Measurements from ENCODE around the gene EIF4ENIF1. TPM values are rescaled to one million over a fixed set of nuclear protein-coding genes. Genes with fewer than 3 reads are reported as not detected.
"Not testable (repeated sequence)": the region's sequence is repeated elsewhere in the genome, so short reads cannot be mapped to it uniquely, and the experiment has no call there.

The EIF4ENIF1 gene
- total RNA-seq: 10 to 100 TPM; 46.9 to 48.6 TPM

- Mint-ChIP-seq H3K27me3 (ENCODE audit: low read depth) (no peaks in the 10 kb centered on the region), H3K36me3 (ENCODE audit: insufficient read depth in 2 of 2) (peaks cover 11 to 20% of the 10 kb centered on the region in 2 donors), H3K4me3 (peak within 1 kb of the TSS; percentile 97), H3K27ac (peak within 1 kb of the TSS; percentile 98), H3K4me1 (ENCODE audit: low read depth) (peaks cover 69% of the 10 kb centered on the region), H3K9me3 (no peaks in the 10 kb centered on the region)
- DNase-seq: peak; percentile 86 to 87
- peak; percentile 83 to 85 for ATAC-seq (replicated peaks in 1 of 2)
Observed at GRCh38 chr22:31489632-31490495, at the start of gene EIF4ENIF1. TSS of gene EIF4ENIF1 (minus strand) at chr22:31489842. CDS start at chr22:31488718, 1,124 bp downstream.

GRCh38 chr22:31538815-31539214 lies 49.2 kb upstream of the EIF4ENIF1 start:
- Mint-ChIP-seq H3K9me3 (peaks cover 0 to 2% of the 10 kb centered on the region in 2 donors), H3K4me3 (peak overlapping the region; percentile 66 to 81), H3K27ac (peak overlapping the region; percentile 99), H3K36me3 (ENCODE audit: insufficient read depth in 2 of 2) (peaks cover 17 to 37% of the 10 kb centered on the region in 2 donors), H3K27me3 (ENCODE audit: low read depth) (no peaks in the 10 kb centered on the region), H3K4me1 (ENCODE audit: low read depth) (peaks cover 77% of the 10 kb centered on the region)
- DNase-seq: peak; percentile 53 to 55
- ATAC-seq (replicated peaks in 1 of 2): peak; percentile 55 to 62

- H3K4me1 Mint-ChIP-seq (ENCODE audit: low read depth): peaks cover 86% of the 10 kb centered on the region
Observed at GRCh38 chr22:31537019-31537535, 47.4 kb upstream of the EIF4ENIF1 start.

GRCh38 chr22:31533374-31533773 lies 43.7 kb upstream of the EIF4ENIF1 start:
- DNase-seq: no peak
- peak overlapping the region in 1 of 2 donors; percentile 31 for H3K4me3 Mint-ChIP-seq
- peaks cover 91% of the 10 kb centered on the region for H3K4me1 Mint-ChIP-seq (ENCODE audit: low read depth)
- H3K36me3 Mint-ChIP-seq (ENCODE audit: insufficient read depth in 2 of 2): peaks cover 19 to 46% of the 10 kb centered on the region in 2 donors
- H3K27ac Mint-ChIP-seq: peak overlapping the region; percentile 87
- no peaks in the 10 kb centered on the region for H3K9me3 Mint-ChIP-seq
- no peak for ATAC-seq (replicated peaks in 1 of 2)
- H3K27me3 Mint-ChIP-seq (ENCODE audit: low read depth): no peaks in the 10 kb centered on the region

More at GRCh38 chr22:31537019-31537535, 47.4 kb upstream of the EIF4ENIF1 start:
- H3K4me3 Mint-ChIP-seq: peak overlapping the region; percentile 66 to 85
- DNase-seq (peak; percentile 69 to 73), ATAC-seq (replicated peaks in 1 of 2) (peak; percentile 91)
- H3K9me3 Mint-ChIP-seq: peaks cover 0 to 2% of the 10 kb centered on the region in 2 donors
- no peaks in the 10 kb centered on the region for H3K27me3 Mint-ChIP-seq (ENCODE audit: low read depth)
- peak overlapping the region; percentile 99 for H3K27ac Mint-ChIP-seq
- peaks cover 24 to 42% of the 10 kb centered on the region in 2 donors for H3K36me3 Mint-ChIP-seq (ENCODE audit: insufficient read depth in 2 of 2)

GRCh38 chr22:31532060-31532459 lies 42.4 kb upstream of the EIF4ENIF1 start:
- Mint-ChIP-seq H3K27me3 (ENCODE audit: low read depth) (no peaks in the 10 kb centered on the region), H3K27ac (peak overlapping the region; percentile 59), H3K4me1 (ENCODE audit: low read depth) (peaks cover 86% of the 10 kb centered on the region), H3K36me3 (ENCODE audit: insufficient read depth in 2 of 2) (peaks cover 19 to 45% of the 10 kb centered on the region in 2 donors), H3K9me3 (no peaks in the 10 kb centered on the region), H3K4me3 (peak overlapping the region in 1 of 2 donors; percentile 3)
- ATAC-seq (replicated peaks in 1 of 2) (no peak), DNase-seq (no peak)

- Mint-ChIP-seq H3K4me1 (ENCODE audit: low read depth) (peaks cover 86% of the 10 kb centered on the region), H3K27me3 (ENCODE audit: low read depth) (no peaks in the 10 kb centered on the region), H3K36me3 (ENCODE audit: insufficient read depth in 2 of 2) (peaks cover 20 to 52% of the 10 kb centered on the region in 2 donors), H3K9me3 (no peaks in the 10 kb centered on the region), H3K27ac (peak overlapping the region; percentile 95), H3K4me3 (no peak overlapping the region)
- ATAC-seq (replicated peaks in 1 of 2) (no peak), DNase-seq (no peak)
Observed at GRCh38 chr22:31530823-31531195, 41.2 kb upstream of the EIF4ENIF1 start.

GRCh38 chr22:31526270-31526669 lies 36.6 kb upstream of the EIF4ENIF1 start:
- Mint-ChIP-seq H3K9me3 (peaks cover 3 to 4% of the 10 kb centered on the region in 2 donors), H3K27me3 (ENCODE audit: low read depth) (no peaks in the 10 kb centered on the region), H3K27ac (peak overlapping the region; percentile 98), H3K4me1 (ENCODE audit: low read depth) (peaks cover 81% of the 10 kb centered on the region), H3K36me3 (ENCODE audit: insufficient read depth in 2 of 2) (peaks cover 19 to 57% of the 10 kb centered on the region in 2 donors), H3K4me3 (peak overlapping the region; percentile 65 to 77)
- DNase-seq: peak; percentile 50 to 57
- ATAC-seq (replicated peaks in 1 of 2): peak; percentile 74 to 76

GRCh38 chr22:31524132-31524531 lies 34.5 kb upstream of the EIF4ENIF1 start:
- not testable (repeated sequence) for H3K9me3 Mint-ChIP-seq; H3K27me3 Mint-ChIP-seq (ENCODE audit: low read depth); DNase-seq
- peak overlapping the region; percentile 38 to 77 for H3K4me3 Mint-ChIP-seq
- H3K4me1 Mint-ChIP-seq (ENCODE audit: low read depth): peaks cover 79% of the 10 kb centered on the region
- H3K36me3 Mint-ChIP-seq (ENCODE audit: insufficient read depth in 2 of 2): peaks cover 17 to 46% of the 10 kb centered on the region in 2 donors
- ATAC-seq (replicated peaks in 1 of 2): peak; percentile 75 to 77
- peak overlapping the region; percentile 98 for H3K27ac Mint-ChIP-seq

- Mint-ChIP-seq H3K4me1 (ENCODE audit: low read depth) (peaks cover 69% of the 10 kb centered on the region), H3K27ac (peak overlapping the region; percentile 91), H3K36me3 (ENCODE audit: insufficient read depth in 2 of 2) (peaks cover 12 to 36% of the 10 kb centered on the region in 2 donors), H3K9me3 (peaks cover under 1 to 2% of the 10 kb centered on the region in 2 donors), H3K27me3 (ENCODE audit: low read depth) (no peaks in the 10 kb centered on the region), H3K4me3 (peak overlapping the region in 1 of 2 donors; percentile 51)
- DNase-seq: no peak
- peak; percentile 36 to 48 for ATAC-seq (replicated peaks in 1 of 2)
Observed at GRCh38 chr22:31520051-31520450, 30.4 kb upstream of the EIF4ENIF1 start.

- H3K9me3 Mint-ChIP-seq: peaks cover 0 to 2% of the 10 kb centered on the region in 2 donors
- ATAC-seq (replicated peaks in 1 of 2): no peak
- DNase-seq: no peak
- H3K4me1 Mint-ChIP-seq (ENCODE audit: low read depth): peaks cover 55% of the 10 kb centered on the region
- H3K4me3 Mint-ChIP-seq: no peak overlapping the region
- H3K36me3 Mint-ChIP-seq (ENCODE audit: insufficient read depth in 2 of 2): peaks cover 18 to 60% of the 10 kb centered on the region in 2 donors
- H3K27me3 Mint-ChIP-seq (ENCODE audit: low read depth): no peaks in the 10 kb centered on the region
- peak overlapping the region; percentile 67 for H3K27ac Mint-ChIP-seq
Observed at GRCh38 chr22:31509061-31509762, 19.6 kb upstream of the EIF4ENIF1 start.

- Mint-ChIP-seq H3K27me3 (ENCODE audit: low read depth) (no peaks in the 10 kb centered on the region), H3K27ac (peak overlapping the region; percentile 67), H3K4me1 (ENCODE audit: low read depth) (peaks cover 61% of the 10 kb centered on the region), H3K4me3 (peak overlapping the region in 1 of 2 donors; percentile 1), H3K36me3 (ENCODE audit: insufficient read depth in 2 of 2) (peaks cover 18 to 60% of the 10 kb centered on the region in 2 donors), H3K9me3 (peaks cover 0 to 2% of the 10 kb centered on the region in 2 donors)
- ATAC-seq (replicated peaks in 1 of 2) (no peak), DNase-seq (no peak)
Observed at GRCh38 chr22:31508536-31508935, 18.9 kb upstream of the EIF4ENIF1 start.

GRCh38 chr22:31507517-31507916 lies 17.9 kb upstream of the EIF4ENIF1 start:
- not testable (repeated sequence) for H3K27me3 Mint-ChIP-seq (ENCODE audit: low read depth); H3K9me3 Mint-ChIP-seq; ATAC-seq (replicated peaks in 1 of 2); DNase-seq
- peaks cover 18 to 56% of the 10 kb centered on the region in 2 donors for H3K36me3 Mint-ChIP-seq (ENCODE audit: insufficient read depth in 2 of 2)
- H3K4me3 Mint-ChIP-seq: peak overlapping the region in 1 of 2 donors; percentile 31
- H3K4me1 Mint-ChIP-seq (ENCODE audit: low read depth): peaks cover 71% of the 10 kb centered on the region
- H3K27ac Mint-ChIP-seq: peak overlapping the region; percentile 91
